GM12878 (cell line): ENCODE data around the gene LIN28B.

Source experiments
- EZH2 ChIP-seq: IDR thresholded peaks from 2 replicates; pipeline ENCODE4 v1.6.1; 2012; ENCODE audit warnings: low read depth, mild to moderate bottlenecking, control low read depth, inconsistent platforms, low read length, borderline replicate concordance; ENCODE audit not compliant: control insufficient read depth
- FOXK2 ChIP-seq: fragments of 450-650 bp; IDR thresholded peaks from 2 replicates; pipeline ENCODE4 v1.6.1; 2017; ENCODE audit warnings: mild to moderate bottlenecking, moderate library complexity
- TCF12 ChIP-seq: IDR thresholded peaks from 2 replicates; pipeline ENCODE4 v1.6.1; 2011; ENCODE audit warnings: low read depth, mild to moderate bottlenecking, low read length
- TF ChIP-seq, protein P1 (sequence below): IDR thresholded peaks from 2 replicates; pipeline ENCODE4 v1.6.1; 2011; ENCODE audit warnings: mild to moderate bottlenecking, low read depth, low read length, moderate library complexity; ENCODE audit not compliant: insufficient replicate concordance
- TF ChIP-seq, protein P2 (sequence below), 3 experiments: IDR thresholded peaks in 2 of 3; conservative IDR thresholded peaks in 1 of 3; 2 replicates each; pipeline ENCODE4 v1.5.1; 2011; ENCODE audit warnings: low read depth in 3 of 3, low read length in 3 of 3, mild to moderate bottlenecking in 3 of 3, control low read depth in 2 of 3, moderate library complexity in 2 of 3, inconsistent platforms in 1 of 3, mixed read lengths in 1 of 3; ENCODE audit not compliant: control insufficient read depth in 2 of 3, insufficient read depth in 1 of 3; ENCODE audit errors: extremely low read depth in 1 of 3
- TF ChIP-seq, protein P3 (sequence below): IDR thresholded peaks from 2 replicates; pipeline ENCODE4 v1.6.1; 2012; ENCODE audit warnings: low read depth, low read length, improper control_type of control experiment

DNA sequence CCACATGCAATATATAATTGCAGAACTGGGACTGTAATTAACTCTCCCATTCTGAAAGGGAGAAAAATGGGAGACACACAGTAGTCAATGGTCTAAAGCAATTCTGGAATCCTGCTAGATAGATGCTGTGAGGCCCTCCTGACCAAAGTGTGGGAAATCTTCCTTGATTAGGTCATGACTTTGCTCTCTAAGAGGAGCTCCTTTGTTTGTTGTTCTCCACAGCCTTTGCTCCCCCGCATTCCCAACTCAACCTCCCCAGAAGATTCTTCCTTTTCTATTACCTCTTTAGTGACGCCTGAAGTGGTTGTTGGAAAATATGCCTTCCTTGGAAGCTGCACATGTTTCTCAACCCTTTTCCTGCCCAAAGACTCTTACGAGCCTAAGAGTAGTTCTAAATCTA lies 28.8 kb upstream of the LIN28B start:
- TF ChIP-seq, protein P1, sequence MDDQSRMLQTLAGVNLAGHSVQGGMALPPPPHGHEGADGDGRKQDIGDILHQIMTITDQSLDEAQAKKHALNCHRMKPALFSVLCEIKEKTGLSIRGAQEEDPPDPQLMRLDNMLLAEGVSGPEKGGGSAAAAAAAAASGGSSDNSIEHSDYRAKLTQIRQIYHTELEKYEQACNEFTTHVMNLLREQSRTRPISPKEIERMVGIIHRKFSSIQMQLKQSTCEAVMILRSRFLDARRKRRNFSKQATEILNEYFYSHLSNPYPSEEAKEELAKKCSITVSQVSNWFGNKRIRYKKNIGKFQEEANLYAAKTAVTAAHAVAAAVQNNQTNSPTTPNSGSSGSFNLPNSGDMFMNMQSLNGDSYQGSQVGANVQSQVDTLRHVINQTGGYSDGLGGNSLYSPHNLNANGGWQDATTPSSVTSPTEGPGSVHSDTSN = no peak
- TF ChIP-seq FOXK2 (no peak), TCF12 (no peak), EZH2 (no peak)
- TF ChIP-seq, protein P2, sequence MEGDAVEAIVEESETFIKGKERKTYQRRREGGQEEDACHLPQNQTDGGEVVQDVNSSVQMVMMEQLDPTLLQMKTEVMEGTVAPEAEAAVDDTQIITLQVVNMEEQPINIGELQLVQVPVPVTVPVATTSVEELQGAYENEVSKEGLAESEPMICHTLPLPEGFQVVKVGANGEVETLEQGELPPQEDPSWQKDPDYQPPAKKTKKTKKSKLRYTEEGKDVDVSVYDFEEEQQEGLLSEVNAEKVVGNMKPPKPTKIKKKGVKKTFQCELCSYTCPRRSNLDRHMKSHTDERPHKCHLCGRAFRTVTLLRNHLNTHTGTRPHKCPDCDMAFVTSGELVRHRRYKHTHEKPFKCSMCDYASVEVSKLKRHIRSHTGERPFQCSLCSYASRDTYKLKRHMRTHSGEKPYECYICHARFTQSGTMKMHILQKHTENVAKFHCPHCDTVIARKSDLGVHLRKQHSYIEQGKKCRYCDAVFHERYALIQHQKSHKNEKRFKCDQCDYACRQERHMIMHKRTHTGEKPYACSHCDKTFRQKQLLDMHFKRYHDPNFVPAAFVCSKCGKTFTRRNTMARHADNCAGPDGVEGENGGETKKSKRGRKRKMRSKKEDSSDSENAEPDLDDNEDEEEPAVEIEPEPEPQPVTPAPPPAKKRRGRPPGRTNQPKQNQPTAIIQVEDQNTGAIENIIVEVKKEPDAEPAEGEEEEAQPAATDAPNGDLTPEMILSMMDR (IDR thresholded peaks at IDR 0.05 in 2 of 3, conservative IDR thresholded peaks at IDR 0.05 in 1 of 3; ENCODE audit: control insufficient read depth in 2 of 3, extremely low read depth in 1 of 3, insufficient read depth in 1 of 3, low read depth in 3 of 3, low read length in 3 of 3) = no peak
- TF ChIP-seq, protein P3, sequence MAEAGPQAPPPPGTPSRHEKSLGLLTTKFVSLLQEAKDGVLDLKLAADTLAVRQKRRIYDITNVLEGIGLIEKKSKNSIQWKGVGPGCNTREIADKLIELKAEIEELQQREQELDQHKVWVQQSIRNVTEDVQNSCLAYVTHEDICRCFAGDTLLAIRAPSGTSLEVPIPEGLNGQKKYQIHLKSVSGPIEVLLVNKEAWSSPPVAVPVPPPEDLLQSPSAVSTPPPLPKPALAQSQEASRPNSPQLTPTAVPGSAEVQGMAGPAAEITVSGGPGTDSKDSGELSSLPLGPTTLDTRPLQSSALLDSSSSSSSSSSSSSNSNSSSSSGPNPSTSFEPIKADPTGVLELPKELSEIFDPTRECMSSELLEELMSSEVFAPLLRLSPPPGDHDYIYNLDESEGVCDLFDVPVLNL = no peak
